Activated B cell treated with CpG ODN at 0.5 μM for 24 hours (primary cell): Measurements from ENCODE around the gene CMIP. TPM values are rescaled to one million over a fixed set of nuclear protein-coding genes. Genes with fewer than 3 reads are reported as not detected.
A peak's percentile ranks its signal among the peaks of the same experiment; 100 is the strongest.

Experiments used
- ATAC-seq: fragments of 200-7000 bp; cut with Tn5 transposase; one replicate; pipeline ENCODE4 v1.10.0; 2021; ENCODE audit warnings: low read depth, mild to moderate bottlenecking, moderate library complexity
- CTCF ChIA-PET: fragments of 350-600 bp; sonication (Branson Sonifier 250); formaldehyde crosslinking; loops from one replicate; lab custom pipeline; 2021; ENCODE audit warnings: antibody characterized with exemption; lab: Charles Lee
- POLR2A ChIA-PET: fragments of 350-600 bp; sonication (Branson Sonifier 250); formaldehyde crosslinking; loops from one replicate; lab custom pipeline; 2021; ENCODE audit warnings: antibody characterized with exemption; lab: Charles Lee
- DNase-seq: peaks from one replicate; pipeline ENCODE4 v3.0.0; 2022
- H3K27ac Mint-ChIP-seq: one replicate; pipeline ENCODE4 v1.8.0; 2020; ENCODE audit warnings: mixed read lengths
- H3K27me3 Mint-ChIP-seq: one replicate; pipeline ENCODE4 v1.8.0; 2021; ENCODE audit warnings: mixed read lengths
- H3K36me3 Mint-ChIP-seq: one replicate; pipeline ENCODE4 v1.8.0; 2021; ENCODE audit warnings: low read depth, mixed read lengths
- H3K4me1 Mint-ChIP-seq: one replicate; pipeline ENCODE4 v1.8.0; 2021; ENCODE audit warnings: mixed read lengths
- H3K4me3 Mint-ChIP-seq: one replicate; pipeline ENCODE4 v1.8.0; 2020; ENCODE audit warnings: mild to moderate bottlenecking, mixed read lengths
- H3K9me3 Mint-ChIP-seq: one replicate; pipeline ENCODE4 v1.8.0; 2020; ENCODE audit warnings: mixed read lengths
- intact Hi-C: fragments of 100-400 bp; cut with micrococcal nuclease; formaldehyde crosslinking; loops from one replicate; pipeline ENCODE4 v1.15.1; 2024
- total RNA-seq: library from RNA; stranded (reverse); gene quantifications from 2 replicates; pipeline ENCODE4 v1.2.3, GENCODE V29; 2022
- TF ChIP-seq, protein P1 (sequence below): fragments of 200-600 bp; IDR thresholded peaks from one replicate; pipeline ENCODE4 v1.8.0; 2022; ENCODE audit warnings: antibody characterized with exemption, mild to moderate bottlenecking

The CMIP gene
- 62.4 and 76.3 TPM in 2 replicates for total RNA-seq

GRCh38 chr16:81444448-81445121 is at the start of gene CMIP:
Gene CMIP (plus strand): TSS chr16:81444808.
- intact Hi-C loops = loop anchor here (1.0 to 2.0 kb wide), 3 partner anchors 16 to 57 kb away; no protein-coding TSS in a partner anchor
- Mint-ChIP-seq H3K27ac (peak within 1 kb of the TSS; percentile 79), H3K36me3 (peaks cover 7% of the 10 kb centered on the region), H3K27me3 (no peaks in the 10 kb centered on the region), H3K9me3 (no peaks in the 10 kb centered on the region), H3K4me3 (peak within 1 kb of the TSS; percentile 87), H3K4me1 (peaks cover 43% of the 10 kb centered on the region)
- ATAC-seq (peak; percentile 82), DNase-seq (peak; percentile 88)
- ChIA-PET CTCF (interaction anchor here (1.2 kb wide), 2 partner anchors 13 to 37 kb away, joined by 3 read pairs; no protein-coding TSS in a partner anchor), POLR2A (interaction anchor here (0.6 to 12.2 kb wide), 11 partner anchors 10 to 296 kb away, joined by 3 to 134 read pairs (median 4); no protein-coding TSS in a partner anchor)
- TF ChIP-seq, protein P1, sequence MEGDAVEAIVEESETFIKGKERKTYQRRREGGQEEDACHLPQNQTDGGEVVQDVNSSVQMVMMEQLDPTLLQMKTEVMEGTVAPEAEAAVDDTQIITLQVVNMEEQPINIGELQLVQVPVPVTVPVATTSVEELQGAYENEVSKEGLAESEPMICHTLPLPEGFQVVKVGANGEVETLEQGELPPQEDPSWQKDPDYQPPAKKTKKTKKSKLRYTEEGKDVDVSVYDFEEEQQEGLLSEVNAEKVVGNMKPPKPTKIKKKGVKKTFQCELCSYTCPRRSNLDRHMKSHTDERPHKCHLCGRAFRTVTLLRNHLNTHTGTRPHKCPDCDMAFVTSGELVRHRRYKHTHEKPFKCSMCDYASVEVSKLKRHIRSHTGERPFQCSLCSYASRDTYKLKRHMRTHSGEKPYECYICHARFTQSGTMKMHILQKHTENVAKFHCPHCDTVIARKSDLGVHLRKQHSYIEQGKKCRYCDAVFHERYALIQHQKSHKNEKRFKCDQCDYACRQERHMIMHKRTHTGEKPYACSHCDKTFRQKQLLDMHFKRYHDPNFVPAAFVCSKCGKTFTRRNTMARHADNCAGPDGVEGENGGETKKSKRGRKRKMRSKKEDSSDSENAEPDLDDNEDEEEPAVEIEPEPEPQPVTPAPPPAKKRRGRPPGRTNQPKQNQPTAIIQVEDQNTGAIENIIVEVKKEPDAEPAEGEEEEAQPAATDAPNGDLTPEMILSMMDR = no peak

GRCh38 chr16:81394966-81395655 is 49.5 kb upstream of the CMIP start:
- DNase-seq (no peak), ATAC-seq (no peak)
- TF ChIP-seq, protein P1 = no peak
- POLR2A ChIA-PET = no interaction called here
- Mint-ChIP-seq H3K9me3 (peaks cover 1% of the 10 kb centered on the region), H3K4me1 (no peaks in the 10 kb centered on the region), H3K27ac (no peak overlapping the region), H3K4me3 (no peak overlapping the region), H3K27me3 (no peaks in the 10 kb centered on the region), H3K36me3 (peaks cover 11% of the 10 kb centered on the region)
- CTCF ChIA-PET = no interaction called here
- intact Hi-C loops = no loop called here

- no peak overlapping the region for H3K27ac Mint-ChIP-seq
- H3K27me3 Mint-ChIP-seq = peaks cover 6% of the 10 kb centered on the region
- POLR2A ChIA-PET = no interaction called here
- peaks cover 3% of the 10 kb centered on the region for H3K9me3 Mint-ChIP-seq
- CTCF ChIA-PET = no interaction called here
- intact Hi-C loops = no loop called here
- H3K4me3 Mint-ChIP-seq = no peak overlapping the region
- TF ChIP-seq, protein P1 = no peak
- ATAC-seq = no peak
- DNase-seq = no peak
- H3K4me1 Mint-ChIP-seq = no peaks in the 10 kb centered on the region
- no peaks in the 10 kb centered on the region for H3K36me3 Mint-ChIP-seq
Observed at GRCh38 chr16:81397058-81397878, 47.3 kb upstream of the CMIP start.

GRCh38 chr16:81397879-81398520 is 46.6 kb upstream of the CMIP start:
- POLR2A ChIA-PET = no interaction called here
- TF ChIP-seq, protein P1 = no peak

More at GRCh38 chr16:81397879-81398520, 46.6 kb upstream of the CMIP start:
- no peaks in the 10 kb centered on the region for H3K4me1 Mint-ChIP-seq
- DNase-seq = no peak
- no peak overlapping the region for H3K27ac Mint-ChIP-seq
- intact Hi-C loops = no loop called here
- H3K9me3 Mint-ChIP-seq = peaks cover 3% of the 10 kb centered on the region
- CTCF ChIA-PET = no interaction called here
- H3K27me3 Mint-ChIP-seq = peaks cover 6% of the 10 kb centered on the region
- no peak for ATAC-seq
- H3K36me3 Mint-ChIP-seq = no peaks in the 10 kb centered on the region
- H3K4me3 Mint-ChIP-seq = no peak overlapping the region
